ENCODE results near the gene LINGO4.

The LINGO4 gene

GRCh38 chr1:151763990-151764389 lies 41.2 kb downstream of the LINGO4 start:
- Histone ChIP-seq H3K27ac (ENCODE audit: low read length) (peak overlapping the region; percentile 95), H3K9ac (ENCODE audit: low read depth, low read length) (peak overlapping the region; percentile 78), H3K4me2 (ENCODE audit: insufficient read depth, low read length) (peak overlapping the region; percentile 79), H4K20me1 (ENCODE audit: insufficient read depth, low read length) (no peaks in the 10 kb centered on the region), H3K79me2 (ENCODE audit: insufficient read depth, low read length) (peaks cover 27% of the 10 kb centered on the region), H3K9me3 (ENCODE audit: insufficient read depth, low read length, severe bottlenecking) (no peaks in the 10 kb centered on the region), H3K4me3 (ENCODE audit: low read depth in 1 of 2, low read length in 2 of 2) (peak overlapping the region; percentile 91 to 93), H3K27me3 (ENCODE audit: insufficient read depth, low read length, poor library complexity) (no peaks in the 10 kb centered on the region), H3K36me3 (ENCODE audit: insufficient read depth, low read length) (peaks cover 32% of the 10 kb centered on the region), H2AFZ (ENCODE audit: low read depth, low read length) (peak overlapping the region; percentile 86), H3K4me1 (ENCODE audit: insufficient read depth, low read length) (peaks cover 26% of the 10 kb centered on the region)
- no peak for TF ChIP-seq CTCF (IDR thresholded peaks at IDR 0.05; ENCODE audit: borderline replicate concordance, extremely low read depth, low read length, poor library complexity, severe bottlenecking)
- TF ChIP-seq EZH2 (IDR thresholded peaks at IDR 0.05; ENCODE audit: borderline replicate concordance, low read depth, low read length, severe bottlenecking) = no peak
- no peak for DNase-seq
- ATAC-seq (ENCODE audit: insufficient read depth, low read depth) = no peak

- Histone ChIP-seq H3K27me3 (ENCODE audit: insufficient read depth, low read length, poor library complexity) (no peaks in the 10 kb centered on the region), H3K9me3 (ENCODE audit: insufficient read depth, low read length, severe bottlenecking) (no peaks in the 10 kb centered on the region), H3K79me2 (ENCODE audit: insufficient read depth, low read length) (peaks cover 27% of the 10 kb centered on the region), H2AFZ (ENCODE audit: low read depth, low read length) (peak within 1 kb of the TSS; percentile 92), H3K4me3 (ENCODE audit: low read depth in 1 of 2, low read length in 2 of 2) (peak within 1 kb of the TSS; percentile 91 to 93), H3K27ac (ENCODE audit: low read length) (peak within 1 kb of the TSS; percentile 95), H4K20me1 (ENCODE audit: insufficient read depth, low read length) (no peaks in the 10 kb centered on the region), H3K36me3 (ENCODE audit: insufficient read depth, low read length) (peaks cover 38% of the 10 kb centered on the region), H3K4me2 (ENCODE audit: insufficient read depth, low read length) (peak within 1 kb of the TSS; percentile 79), H3K4me1 (ENCODE audit: insufficient read depth, low read length) (peaks cover 26% of the 10 kb centered on the region), H3K9ac (ENCODE audit: low read depth, low read length) (peak within 1 kb of the TSS; percentile 78)
- TF ChIP-seq EZH2 (IDR thresholded peaks at IDR 0.05; ENCODE audit: borderline replicate concordance, low read depth, low read length, severe bottlenecking) (no peak), CTCF (IDR thresholded peaks at IDR 0.05; ENCODE audit: borderline replicate concordance, extremely low read depth, low read length, poor library complexity, severe bottlenecking) (no peak)
- ATAC-seq (ENCODE audit: insufficient read depth, low read depth) (peak; percentile 100), DNase-seq (peak; percentile 90)
Measured at GRCh38 chr1:151762941-151763921, 42.0 kb downstream of the LINGO4 start, which contains the start of gene MRPL9. Gene MRPL9, minus strand, starts transcription at chr1:151763496. Its CDS starts 17 bp downstream, at chr1:151763479.

- ATAC-seq (ENCODE audit: insufficient read depth, low read depth) (no peak), DNase-seq (no peak)
- H3K4me2 ChIP-seq (ENCODE audit: insufficient read depth, low read length) = no peak overlapping the region
- H3K4me1 ChIP-seq (ENCODE audit: insufficient read depth, low read length) = peaks cover 26% of the 10 kb centered on the region
- TF ChIP-seq EZH2 (IDR thresholded peaks at IDR 0.05; ENCODE audit: borderline replicate concordance, low read depth, low read length, severe bottlenecking) = no peak
- TF ChIP-seq CTCF (IDR thresholded peaks at IDR 0.05; ENCODE audit: borderline replicate concordance, extremely low read depth, low read length, poor library complexity, severe bottlenecking) = no peak
- H3K36me3 ChIP-seq (ENCODE audit: insufficient read depth, low read length) = peaks cover 51% of the 10 kb centered on the region
- no peak overlapping the region for H3K27ac ChIP-seq (ENCODE audit: low read length)
- H2AFZ ChIP-seq (ENCODE audit: low read depth, low read length) = no peak overlapping the region
- no peak overlapping the region for H3K9ac ChIP-seq (ENCODE audit: low read depth, low read length)
- H3K9me3 ChIP-seq (ENCODE audit: insufficient read depth, low read length, severe bottlenecking) = no peaks in the 10 kb centered on the region
- H4K20me1 ChIP-seq (ENCODE audit: insufficient read depth, low read length) = no peaks in the 10 kb centered on the region
- no peaks in the 10 kb centered on the region for H3K27me3 ChIP-seq (ENCODE audit: insufficient read depth, low read length, poor library complexity)
- peaks cover 27% of the 10 kb centered on the region for H3K79me2 ChIP-seq (ENCODE audit: insufficient read depth, low read length)
- no peak overlapping the region for H3K4me3 ChIP-seq (ENCODE audit: low read depth in 1 of 2, low read length in 2 of 2)
Measured at GRCh38 chr1:151760597-151761385, 44.4 kb downstream of the LINGO4 start.

All from DND-41 (cell line).